Measurements from ENCODE around the gene DIPK1C.

The DIPK1C gene

DNA sequence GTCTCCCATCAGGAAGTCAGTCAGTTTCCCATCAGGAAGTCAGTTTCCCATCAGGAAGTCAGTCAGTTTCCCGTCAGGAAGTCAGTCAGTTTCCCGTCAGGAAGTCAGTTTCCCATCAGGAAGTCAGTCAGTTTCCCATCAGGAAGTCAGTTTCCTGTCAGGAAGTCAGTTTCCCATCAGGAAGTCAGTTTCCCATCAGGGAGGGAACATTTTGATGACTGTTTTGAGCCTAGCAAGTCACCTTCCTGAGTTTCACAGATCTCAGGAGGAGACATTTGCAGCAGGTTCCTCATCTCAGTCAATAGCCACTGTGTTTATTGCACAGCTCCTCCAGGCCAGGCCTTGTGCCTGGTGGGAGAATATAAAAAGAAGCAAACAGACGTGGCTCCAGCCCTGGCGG is 31.9 kb downstream of the DIPK1C start:
- ATAC-seq = no peak

DNA sequence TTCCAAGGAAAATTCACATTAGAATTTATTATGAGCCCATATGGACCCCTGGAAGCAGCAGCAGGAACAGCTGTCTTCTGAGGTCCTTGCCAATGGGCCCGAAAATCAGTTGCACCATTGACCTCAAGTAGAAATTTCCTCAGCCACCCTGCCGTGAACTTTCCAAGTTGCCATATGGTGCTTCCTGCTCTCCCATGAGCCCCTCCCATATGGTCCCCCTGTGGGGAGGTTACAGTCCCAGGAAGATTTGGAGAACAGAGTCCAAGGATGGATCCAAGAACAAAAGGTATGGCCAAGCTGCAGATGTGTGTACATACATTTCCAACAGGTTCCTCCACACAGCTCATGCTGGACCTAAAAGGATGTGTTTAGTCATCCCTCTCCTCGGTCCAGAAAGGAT is 34.6 kb downstream of the DIPK1C start:
- no peak for ATAC-seq
- TF ChIP-seq PPARA (CRISPR knock-in tag; IDR thresholded peaks at IDR 0.05; ENCODE audit: borderline replicate concordance) = no peak
- TF ChIP-seq, protein P1, sequence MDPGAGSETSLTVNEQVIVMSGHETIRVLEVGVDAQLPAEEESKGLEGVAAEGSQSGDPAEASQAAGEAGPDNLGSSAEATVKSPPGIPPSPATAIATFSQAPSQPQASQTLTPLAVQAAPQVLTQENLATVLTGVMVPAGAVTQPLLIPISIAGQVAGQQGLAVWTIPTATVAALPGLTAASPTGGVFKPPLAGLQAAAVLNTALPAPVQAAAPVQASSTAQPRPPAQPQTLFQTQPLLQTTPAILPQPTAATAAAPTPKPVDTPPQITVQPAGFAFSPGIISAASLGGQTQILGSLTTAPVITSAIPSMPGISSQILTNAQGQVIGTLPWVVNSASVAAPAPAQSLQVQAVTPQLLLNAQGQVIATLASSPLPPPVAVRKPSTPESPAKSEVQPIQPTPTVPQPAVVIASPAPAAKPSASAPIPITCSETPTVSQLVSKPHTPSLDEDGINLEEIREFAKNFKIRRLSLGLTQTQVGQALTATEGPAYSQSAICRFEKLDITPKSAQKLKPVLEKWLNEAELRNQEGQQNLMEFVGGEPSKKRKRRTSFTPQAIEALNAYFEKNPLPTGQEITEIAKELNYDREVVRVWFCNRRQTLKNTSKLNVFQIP (CRISPR knock-in tag; IDR thresholded peaks at IDR 0.05; ENCODE audit: borderline replicate concordance, low read depth) = no peak
- no peak for TF ChIP-seq TOX (CRISPR knock-in tag; IDR thresholded peaks at IDR 0.05; ENCODE audit: borderline replicate concordance)
- TF ChIP-seq ZNF70 (CRISPR knock-in tag; IDR thresholded peaks at IDR 0.05) = no peak
- no peak for TF ChIP-seq ZNF565 (CRISPR knock-in tag; conservative IDR thresholded peaks at IDR 0.05; ENCODE audit: low read depth)
- no peak for TF ChIP-seq CSDC2 (CRISPR knock-in tag; IDR thresholded peaks at IDR 0.05)
- TF ChIP-seq ARNTL (CRISPR knock-in tag; IDR thresholded peaks at IDR 0.05; ENCODE audit: borderline replicate concordance, low read depth) = no peak
- TF ChIP-seq RARB (CRISPR knock-in tag; IDR thresholded peaks at IDR 0.05) = no peak
- TF ChIP-seq BACH2 (CRISPR knock-in tag; IDR thresholded peaks at IDR 0.05; ENCODE audit: borderline replicate concordance) = no peak
- no peak for TF ChIP-seq ZC3H10 (CRISPR knock-in tag; IDR thresholded peaks at IDR 0.05)
- no peak for TF ChIP-seq ISL1 (CRISPR knock-in tag; IDR thresholded peaks at IDR 0.05)
- no peak for TF ChIP-seq SNAI2 (CRISPR knock-in tag; IDR thresholded peaks at IDR 0.05)
- TF ChIP-seq, protein P2, sequence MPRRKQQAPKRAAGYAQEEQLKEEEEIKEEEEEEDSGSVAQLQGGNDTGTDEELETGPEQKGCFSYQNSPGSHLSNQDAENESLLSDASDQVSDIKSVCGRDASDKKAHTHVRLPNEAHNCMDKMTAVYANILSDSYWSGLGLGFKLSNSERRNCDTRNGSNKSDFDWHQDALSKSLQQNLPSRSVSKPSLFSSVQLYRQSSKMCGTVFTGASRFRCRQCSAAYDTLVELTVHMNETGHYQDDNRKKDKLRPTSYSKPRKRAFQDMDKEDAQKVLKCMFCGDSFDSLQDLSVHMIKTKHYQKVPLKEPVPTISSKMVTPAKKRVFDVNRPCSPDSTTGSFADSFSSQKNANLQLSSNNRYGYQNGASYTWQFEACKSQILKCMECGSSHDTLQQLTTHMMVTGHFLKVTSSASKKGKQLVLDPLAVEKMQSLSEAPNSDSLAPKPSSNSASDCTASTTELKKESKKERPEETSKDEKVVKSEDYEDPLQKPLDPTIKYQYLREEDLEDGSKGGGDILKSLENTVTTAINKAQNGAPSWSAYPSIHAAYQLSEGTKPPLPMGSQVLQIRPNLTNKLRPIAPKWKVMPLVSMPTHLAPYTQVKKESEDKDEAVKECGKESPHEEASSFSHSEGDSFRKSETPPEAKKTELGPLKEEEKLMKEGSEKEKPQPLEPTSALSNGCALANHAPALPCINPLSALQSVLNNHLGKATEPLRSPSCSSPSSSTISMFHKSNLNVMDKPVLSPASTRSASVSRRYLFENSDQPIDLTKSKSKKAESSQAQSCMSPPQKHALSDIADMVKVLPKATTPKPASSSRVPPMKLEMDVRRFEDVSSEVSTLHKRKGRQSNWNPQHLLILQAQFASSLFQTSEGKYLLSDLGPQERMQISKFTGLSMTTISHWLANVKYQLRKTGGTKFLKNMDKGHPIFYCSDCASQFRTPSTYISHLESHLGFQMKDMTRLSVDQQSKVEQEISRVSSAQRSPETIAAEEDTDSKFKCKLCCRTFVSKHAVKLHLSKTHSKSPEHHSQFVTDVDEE (CRISPR knock-in tag; IDR thresholded peaks at IDR 0.05) = no peak
- TF ChIP-seq, protein P3, sequence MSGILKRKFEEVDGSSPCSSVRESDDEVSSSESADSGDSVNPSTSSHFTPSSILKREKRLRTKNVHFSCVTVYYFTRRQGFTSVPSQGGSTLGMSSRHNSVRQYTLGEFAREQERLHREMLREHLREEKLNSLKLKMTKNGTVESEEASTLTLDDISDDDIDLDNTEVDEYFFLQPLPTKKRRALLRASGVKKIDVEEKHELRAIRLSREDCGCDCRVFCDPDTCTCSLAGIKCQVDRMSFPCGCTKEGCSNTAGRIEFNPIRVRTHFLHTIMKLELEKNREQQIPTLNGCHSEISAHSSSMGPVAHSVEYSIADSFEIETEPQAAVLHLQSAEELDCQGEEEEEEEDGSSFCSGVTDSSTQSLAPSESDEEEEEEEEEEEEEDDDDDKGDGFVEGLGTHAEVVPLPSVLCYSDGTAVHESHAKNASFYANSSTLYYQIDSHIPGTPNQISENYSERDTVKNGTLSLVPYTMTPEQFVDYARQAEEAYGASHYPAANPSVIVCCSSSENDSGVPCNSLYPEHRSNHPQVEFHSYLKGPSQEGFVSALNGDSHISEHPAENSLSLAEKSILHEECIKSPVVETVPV (CRISPR knock-in tag; IDR thresholded peaks at IDR 0.05) = no peak
- no peak for TF ChIP-seq ZFP30 (CRISPR knock-in tag; IDR thresholded peaks at IDR 0.05)

More for the DNA sequence above, 31.9 kb downstream of the DIPK1C start:
- TF ChIP-seq PPARA (CRISPR knock-in tag; IDR thresholded peaks at IDR 0.05; ENCODE audit: borderline replicate concordance) (no peak), GLIS3 (CRISPR knock-in tag; IDR thresholded peaks at IDR 0.05) (no peak), ZC3H10 (CRISPR knock-in tag; IDR thresholded peaks at IDR 0.05) (no peak), ESRRG (CRISPR knock-in tag; IDR thresholded peaks at IDR 0.05) (no peak), RARB (CRISPR knock-in tag; IDR thresholded peaks at IDR 0.05) (no peak), ISL1 (CRISPR knock-in tag; IDR thresholded peaks at IDR 0.05) (no peak), BACH2 (CRISPR knock-in tag; IDR thresholded peaks at IDR 0.05; ENCODE audit: borderline replicate concordance) (no peak), OSR1 (CRISPR knock-in tag; IDR thresholded peaks at IDR 0.05) (no peak), ZFP30 (CRISPR knock-in tag; IDR thresholded peaks at IDR 0.05) (no peak), ZNF70 (CRISPR knock-in tag; IDR thresholded peaks at IDR 0.05) (no peak), SNAI2 (CRISPR knock-in tag; IDR thresholded peaks at IDR 0.05) (no peak), TOX (CRISPR knock-in tag; IDR thresholded peaks at IDR 0.05; ENCODE audit: borderline replicate concordance) (no peak), ARNTL (CRISPR knock-in tag; IDR thresholded peaks at IDR 0.05; ENCODE audit: borderline replicate concordance, low read depth) (no peak), ZNF8 (CRISPR knock-in tag; IDR thresholded peaks at IDR 0.05) (no peak)
- TF ChIP-seq, protein P2 (CRISPR knock-in tag; IDR thresholded peaks at IDR 0.05) = no peak
- TF ChIP-seq, protein P1 (CRISPR knock-in tag; IDR thresholded peaks at IDR 0.05; ENCODE audit: borderline replicate concordance, low read depth) = no peak
- TF ChIP-seq, protein P4, sequence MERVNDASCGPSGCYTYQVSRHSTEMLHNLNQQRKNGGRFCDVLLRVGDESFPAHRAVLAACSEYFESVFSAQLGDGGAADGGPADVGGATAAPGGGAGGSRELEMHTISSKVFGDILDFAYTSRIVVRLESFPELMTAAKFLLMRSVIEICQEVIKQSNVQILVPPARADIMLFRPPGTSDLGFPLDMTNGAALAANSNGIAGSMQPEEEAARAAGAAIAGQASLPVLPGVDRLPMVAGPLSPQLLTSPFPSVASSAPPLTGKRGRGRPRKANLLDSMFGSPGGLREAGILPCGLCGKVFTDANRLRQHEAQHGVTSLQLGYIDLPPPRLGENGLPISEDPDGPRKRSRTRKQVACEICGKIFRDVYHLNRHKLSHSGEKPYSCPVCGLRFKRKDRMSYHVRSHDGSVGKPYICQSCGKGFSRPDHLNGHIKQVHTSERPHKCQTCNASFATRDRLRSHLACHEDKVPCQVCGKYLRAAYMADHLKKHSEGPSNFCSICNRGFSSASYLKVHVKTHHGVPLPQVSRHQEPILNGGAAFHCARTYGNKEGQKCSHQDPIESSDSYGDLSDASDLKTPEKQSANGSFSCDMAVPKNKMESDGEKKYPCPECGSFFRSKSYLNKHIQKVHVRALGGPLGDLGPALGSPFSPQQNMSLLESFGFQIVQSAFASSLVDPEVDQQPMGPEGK (CRISPR knock-in tag; IDR thresholded peaks at IDR 0.05; ENCODE audit: borderline replicate concordance) = no peak
